ENCODE measurements around the gene HES1.
"Not testable (repeated sequence)": the region's sequence is repeated elsewhere in the genome, so short reads cannot be mapped to it uniquely, and the experiment has no call there.

Gene HES1

DNA sequence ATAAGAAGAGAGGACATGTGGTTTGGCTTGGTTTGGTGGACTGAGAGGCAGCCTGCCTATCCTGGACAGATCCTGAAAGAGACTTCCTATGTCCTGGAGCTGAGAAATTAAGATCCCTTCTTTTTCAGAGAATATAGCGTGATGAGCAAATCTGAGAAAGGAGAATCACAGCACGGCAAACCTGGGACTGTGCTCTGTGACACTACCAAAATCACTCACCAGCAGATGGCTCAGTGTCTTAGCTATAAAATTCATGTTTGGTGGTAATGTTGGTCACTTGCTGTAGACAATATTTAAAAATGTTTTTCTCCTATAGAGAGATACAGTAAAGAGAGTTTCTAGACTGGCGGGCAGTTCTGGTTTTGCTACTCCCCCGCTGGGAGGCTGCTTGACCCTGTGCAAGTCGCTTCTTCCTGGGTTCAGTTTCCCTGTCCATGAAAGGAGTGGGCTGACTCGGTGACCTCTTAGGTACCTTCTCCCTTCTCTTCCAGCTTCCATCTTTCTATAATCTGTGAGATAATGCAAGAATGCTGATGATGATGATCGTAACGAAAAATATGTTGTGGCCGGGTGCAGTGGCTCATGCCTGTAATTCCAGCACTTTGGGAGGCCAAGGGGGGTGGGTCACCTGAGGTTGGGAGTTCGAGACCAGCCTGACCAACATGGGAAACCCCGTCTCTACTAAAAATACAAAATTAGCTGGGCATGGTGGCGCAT, 7.6 kb upstream of the HES1 start:
- DNase-seq (ENCODE audit: low spot score) = no peak

DNA sequence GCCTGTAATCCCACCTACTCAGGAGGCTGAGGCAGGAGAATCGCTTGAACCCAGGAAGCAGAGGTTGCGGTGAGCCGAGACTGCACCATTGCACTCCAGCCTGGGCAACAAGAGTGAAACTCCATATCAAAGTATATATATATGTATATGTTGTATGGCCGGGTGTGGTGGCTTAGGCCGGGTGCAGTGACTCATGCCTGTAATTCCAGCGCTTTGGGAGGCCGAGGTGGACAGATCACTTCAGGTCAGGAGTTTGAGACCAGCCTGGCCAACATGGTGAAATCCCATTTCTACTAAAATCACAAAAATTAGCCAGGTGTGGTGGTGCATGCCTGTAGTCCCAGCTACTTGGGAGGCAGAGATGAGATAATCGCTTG, 7.0 kb upstream of the HES1 start:
- DNase-seq (ENCODE audit: low spot score) = not testable (repeated sequence)

DNA sequence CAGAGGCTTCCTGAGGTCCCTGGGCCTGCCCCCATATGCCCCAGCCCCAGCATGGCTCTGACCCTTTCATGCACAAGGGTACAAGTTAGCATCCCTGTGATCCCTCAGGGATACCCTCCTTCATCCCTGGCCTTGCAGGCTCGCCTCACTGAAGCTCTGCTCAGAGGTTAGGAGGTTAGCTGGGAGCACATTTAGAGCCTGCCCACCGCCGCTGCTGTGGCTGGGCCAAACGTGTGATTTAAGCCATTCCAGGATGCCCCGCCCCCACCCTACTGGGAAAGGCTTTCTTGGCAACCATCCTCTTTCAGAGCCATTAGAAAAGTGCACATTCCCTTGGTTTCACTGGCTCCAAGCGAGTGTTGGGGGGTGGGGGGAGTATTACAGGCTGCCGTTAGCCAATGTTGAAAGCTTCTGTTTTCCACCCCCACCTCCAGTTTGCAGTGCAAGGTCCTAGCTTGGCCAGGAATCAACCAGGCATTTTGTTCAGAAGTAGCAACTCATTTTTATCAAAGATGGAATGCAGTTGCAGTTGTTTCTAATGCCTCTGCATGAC, 6.3 kb upstream of the HES1 start:
- DNase-seq (ENCODE audit: low spot score) = no peak

DNA sequence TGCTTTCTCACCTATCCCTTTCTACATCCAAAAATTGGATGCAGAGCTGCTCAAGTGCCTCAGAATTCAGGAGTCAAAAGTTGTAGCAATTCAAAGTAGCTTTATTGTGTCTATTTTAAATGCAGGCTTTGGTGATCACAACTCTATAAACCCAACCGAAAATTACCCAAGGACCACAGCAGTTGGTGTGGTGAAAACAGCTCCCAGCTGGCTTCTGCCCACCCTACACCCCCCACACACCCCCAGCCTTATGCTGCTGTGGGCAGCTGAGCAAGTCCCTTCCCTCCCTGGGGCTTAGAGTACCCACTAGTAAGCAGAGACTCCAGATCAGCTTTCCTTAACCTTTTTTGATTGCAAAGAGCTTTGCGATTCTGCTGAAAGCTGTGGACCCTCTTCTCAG, 5.8 kb upstream of the HES1 start:
- DNase-seq (ENCODE audit: low spot score) = no peak

DNA sequence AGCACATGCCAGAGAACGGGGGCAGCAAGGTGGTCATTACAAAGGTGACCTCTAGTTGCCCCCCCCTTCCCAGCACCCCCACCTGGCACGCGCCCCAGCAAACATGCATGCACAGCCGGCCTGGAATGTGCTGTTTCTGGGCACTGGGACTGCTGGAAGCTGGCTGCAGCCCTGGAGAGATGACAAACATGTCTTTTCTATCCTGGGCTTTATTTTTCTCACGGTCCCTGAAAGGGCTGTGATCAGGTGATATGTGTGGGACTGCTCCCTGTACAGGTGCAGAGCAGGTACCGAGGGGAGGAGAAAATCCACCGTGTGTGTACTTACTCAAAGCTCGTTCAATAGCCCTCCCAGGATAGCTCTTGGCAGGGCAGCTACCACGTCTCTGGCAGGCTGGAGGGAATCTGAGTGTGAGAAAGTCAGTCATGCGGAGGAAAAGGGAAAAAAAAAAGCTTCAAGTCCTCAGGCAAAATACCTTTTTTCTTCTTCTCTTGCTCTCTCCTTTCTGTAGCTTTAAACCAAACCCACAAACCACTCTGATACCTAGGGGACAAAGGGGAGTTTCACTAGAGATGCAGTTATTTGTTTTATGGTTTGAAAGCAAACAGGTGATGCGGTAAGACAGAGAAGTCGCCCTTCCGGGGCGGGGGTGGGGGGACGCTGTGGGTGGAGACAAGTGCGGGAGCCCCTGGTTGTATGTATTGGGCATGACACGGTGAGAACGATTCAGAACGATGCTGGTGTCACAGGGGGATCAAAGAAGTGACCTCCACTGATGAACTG, 5.0 kb upstream of the HES1 start:
- no peak for DNase-seq (ENCODE audit: low spot score)

DNA sequence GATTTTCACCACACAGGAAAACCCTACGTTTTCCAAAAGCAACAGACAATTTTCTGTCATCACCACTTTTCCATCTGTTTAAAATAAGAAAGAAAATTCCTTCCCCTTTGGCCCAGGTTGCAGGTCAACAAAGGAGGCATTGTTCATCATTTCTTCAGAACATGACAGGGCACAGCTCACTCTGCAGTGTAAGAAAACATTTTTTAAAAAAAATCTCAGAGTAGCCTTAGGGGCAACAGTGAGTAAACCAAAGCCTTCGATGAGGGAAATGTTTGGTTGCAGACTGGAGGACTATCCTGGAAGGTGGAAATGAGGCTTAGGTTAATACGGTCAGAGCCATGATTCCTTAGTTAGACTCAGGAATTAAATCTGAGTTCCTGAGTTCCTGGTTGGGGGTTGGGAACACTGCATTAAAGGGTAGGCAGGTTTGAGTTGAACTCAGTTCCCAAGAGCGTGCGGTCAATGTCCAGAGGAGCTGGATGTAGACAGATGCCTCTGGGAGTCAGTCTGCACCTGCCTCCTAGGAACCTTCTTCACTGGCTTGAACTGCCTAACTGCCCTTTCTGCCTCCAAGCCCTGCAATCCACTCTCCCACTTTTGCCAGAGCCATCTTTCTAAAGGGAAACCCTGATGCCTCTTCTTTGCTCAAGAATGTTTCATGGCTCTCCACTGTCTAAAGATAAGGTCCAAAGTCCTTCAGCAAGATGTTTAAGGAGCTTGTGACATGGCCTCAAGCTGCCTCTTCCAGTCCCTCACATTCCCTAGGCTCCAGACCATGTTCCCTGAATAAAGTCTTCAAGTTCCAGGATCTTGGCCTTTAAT, 3.3 kb upstream of the HES1 start:
- peak; percentile 18 for DNase-seq (ENCODE audit: low spot score)

DNA sequence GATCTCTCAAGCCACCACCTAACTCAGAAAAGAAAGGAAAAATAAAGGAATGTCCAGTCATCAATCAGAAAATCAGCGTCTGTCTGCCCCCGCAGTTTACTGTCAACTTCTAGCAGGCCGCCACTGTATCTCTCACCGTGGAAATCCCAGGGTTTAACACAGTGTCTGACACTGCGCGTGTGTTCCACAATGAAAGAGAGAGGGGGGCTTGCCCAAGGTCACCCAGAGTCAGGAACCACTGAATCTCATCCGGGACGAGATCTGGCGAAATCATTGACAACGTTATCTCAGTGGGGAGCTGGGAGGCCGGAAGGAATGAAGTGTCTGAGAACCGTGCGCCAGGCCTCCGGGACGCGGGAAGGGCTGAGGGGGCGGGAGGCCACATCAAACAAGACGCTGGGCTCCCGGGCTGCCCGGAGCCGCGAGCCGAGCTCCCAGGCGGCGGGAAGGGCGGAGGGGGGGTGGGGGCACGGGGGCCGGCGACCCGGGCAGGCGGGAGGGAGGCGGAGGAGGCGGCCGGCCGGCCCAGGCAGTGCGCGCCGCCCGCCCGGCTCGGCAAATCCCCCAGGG, 2.2 kb upstream of the HES1 start:
- no peak for DNase-seq (ENCODE audit: low spot score)

DNA sequence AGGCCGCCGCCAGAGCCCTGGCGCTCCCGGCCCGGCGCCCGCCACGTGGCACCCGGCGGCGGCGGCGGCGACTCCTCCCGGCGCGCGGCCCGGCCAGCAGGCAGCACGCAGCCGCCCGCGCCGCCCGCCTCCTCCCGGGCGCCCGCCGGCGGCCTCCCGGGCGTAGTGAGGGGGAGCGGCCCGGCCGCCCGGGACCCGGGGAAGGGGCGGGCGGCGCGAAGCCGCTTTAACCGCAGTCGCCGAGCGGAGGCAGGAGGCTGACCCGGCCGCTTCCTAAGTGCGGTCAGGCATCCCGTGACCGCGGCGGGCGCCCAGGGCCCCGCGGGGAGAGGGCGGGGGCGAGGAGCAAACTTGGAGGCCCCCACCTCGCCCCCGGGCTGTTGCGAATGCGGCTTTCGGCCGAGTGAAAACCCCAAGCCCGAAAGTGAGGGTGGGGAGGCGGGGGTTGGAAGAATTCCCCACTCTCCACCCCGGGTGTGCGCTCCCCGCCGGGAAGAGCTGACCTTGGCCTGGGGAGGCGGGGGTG, 1.7 kb upstream of the HES1 start:
- DNase-seq (ENCODE audit: low spot score) = no peak

DNA sequence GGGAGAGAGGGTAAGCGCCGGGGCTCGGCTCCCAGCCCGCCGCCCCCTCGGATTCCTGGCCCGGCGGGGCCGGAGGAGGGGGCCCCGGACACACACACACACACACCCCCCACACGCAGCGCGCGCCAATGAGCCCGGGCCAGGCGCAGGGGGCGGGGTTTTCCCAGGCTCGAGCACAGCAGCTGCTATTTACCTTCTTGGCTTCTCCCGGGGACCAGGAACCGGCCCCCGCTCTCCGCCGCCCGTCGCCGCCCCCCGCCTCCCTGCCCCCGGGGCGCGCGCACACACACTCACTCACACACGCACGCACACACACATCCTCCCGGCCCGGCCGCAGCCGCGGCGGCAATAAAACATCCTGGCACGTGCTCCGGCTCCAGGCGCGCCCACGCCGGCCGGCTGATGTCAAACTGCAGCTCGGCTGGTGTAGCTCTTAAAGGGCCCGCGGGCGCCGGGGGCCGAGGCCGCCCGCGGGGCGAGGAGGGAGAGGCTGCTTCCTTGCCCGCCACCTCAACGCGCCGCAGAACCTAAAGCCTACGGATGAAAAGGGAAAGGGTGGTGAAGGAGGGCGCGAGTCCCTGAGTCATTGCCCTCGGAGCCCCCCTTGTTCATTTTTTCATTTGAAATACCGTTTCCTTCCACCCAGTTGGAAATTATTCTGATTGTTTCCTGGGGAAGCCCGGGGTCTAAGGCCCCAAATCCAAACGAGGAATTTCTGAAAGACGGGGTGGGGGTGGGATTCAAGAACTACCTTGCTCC, 1.0 kb upstream of the HES1 start:
- DNase-seq (ENCODE audit: low spot score) = peak; percentile 58

DNA sequence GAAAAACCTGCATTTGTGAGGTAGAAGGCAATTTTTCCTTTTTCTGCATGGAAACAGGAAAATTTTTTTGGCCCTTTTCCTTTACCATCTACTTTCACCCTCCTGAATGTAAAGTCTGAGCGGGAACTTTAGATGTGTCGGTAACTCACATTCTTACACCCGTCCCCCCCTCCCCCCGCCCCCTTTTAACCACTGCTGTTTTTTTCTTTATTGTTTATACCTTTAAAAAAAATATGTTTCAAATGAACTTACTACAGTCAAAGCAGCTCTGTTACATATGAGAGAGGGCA, 487 bp upstream of the HES1 start:
- no peak for DNase-seq (ENCODE audit: low spot score)

DNA sequence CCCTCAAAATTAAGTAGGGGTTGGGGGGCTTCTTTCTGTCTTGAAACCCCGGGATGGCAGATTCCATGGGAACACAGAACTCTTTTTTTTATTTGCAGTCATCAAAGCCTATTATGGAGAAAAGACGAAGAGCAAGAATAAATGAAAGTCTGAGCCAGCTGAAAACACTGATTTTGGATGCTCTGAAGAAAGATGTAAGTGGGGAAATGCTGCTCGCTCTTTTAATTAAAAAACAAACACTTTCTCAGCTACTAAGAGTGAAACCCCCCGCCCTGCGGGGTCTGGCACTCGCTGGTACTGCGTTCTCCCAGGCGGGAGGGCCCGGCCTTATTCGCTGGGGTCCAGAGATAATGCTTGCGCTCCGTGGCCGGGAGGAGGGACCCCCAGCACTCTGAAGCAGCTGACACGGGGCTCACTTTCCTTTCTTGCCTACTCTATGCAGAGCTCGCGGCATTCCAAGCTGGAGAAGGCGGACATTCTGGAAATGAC, 615 bp downstream of the HES1 start:
- DNase-seq (ENCODE audit: low spot score) = no peak

DNA sequence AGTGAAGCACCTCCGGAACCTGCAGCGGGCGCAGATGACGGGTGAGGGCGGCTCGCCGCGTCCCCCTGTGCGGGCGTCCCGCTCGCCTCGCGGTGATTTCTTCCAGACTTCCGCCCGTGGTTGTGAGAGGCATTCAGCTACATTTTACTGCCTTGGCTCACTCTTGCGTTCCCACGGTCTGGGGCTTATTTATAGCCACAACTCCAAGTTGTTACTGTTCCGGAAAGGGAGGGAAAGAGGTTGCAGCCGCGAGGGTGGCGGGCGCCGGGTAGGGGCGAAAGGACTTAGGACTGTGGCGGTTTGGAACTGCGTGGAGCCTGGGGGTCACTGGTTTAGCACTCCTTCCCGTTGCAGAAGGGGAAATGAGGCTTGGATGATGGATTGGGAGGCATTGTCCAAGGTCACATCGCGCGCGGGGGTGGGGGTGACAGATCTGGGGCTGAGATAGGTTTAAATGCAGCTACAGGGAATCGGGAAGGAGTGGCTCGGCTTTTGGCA, 1.1 kb downstream of the HES1 start:
- peak; percentile 22 for DNase-seq (ENCODE audit: low spot score)

DNA sequence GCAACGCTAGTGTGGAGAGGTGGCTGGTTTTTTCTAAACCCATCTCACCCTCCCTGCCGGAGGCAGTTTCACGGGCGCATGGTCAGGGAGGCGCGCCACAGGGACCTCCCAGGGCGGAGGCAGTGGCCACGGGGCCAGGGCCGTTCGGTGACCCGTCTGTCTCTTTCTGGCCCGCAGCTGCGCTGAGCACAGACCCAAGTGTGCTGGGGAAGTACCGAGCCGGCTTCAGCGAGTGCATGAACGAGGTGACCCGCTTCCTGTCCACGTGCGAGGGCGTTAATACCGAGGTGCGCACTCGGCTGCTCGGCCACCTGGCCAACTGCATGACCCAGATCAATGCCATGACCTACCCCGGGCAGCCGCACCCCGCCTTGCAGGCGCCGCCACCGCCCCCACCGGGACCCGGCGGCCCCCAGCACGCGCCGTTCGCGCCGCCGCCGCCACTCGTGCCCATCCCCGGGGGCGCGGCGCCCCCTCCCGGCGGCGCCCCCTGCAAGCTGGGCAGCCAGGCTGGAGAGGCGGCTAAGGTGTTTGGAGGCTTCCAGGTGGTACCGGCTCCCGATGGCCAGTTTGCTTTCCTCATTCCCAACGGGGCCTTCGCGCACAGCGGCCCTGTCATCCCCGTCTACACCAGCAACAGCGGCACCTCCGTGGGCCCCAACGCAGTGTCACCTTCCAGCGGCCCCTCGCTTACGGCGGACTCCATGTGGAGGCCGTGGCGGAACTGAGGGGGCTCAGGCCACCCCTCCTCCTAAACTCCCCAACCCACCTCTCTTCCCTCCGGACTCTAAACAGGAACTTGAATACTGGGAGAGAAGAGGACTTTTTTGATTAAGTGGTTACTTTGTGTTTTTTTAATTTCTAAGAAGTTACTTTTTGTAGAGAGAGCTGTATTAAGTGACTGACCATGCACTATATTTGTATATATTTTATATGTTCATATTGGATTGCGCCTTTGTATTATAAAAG, 1.8 kb downstream of the HES1 start:
- peak; percentile 21 for DNase-seq (ENCODE audit: low spot score)

DNA sequence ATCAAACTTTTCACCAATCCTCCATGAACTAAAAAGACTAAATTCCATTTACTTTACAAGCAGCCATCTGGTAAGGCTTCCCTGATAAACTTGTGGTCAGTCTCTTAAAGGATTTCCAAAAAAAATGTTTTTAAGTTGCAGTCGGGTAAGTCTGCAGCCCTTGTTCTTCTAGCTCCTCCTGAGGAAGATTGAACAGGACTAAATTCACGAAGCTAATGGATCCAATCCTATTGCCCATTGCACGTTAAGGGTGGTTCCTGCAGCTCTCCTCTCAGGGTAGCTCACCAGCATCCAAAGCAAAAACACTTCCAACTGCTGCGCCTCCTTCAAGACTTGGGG, 2.8 kb downstream of the HES1 start:
- no peak for DNase-seq (ENCODE audit: low spot score)

DNA sequence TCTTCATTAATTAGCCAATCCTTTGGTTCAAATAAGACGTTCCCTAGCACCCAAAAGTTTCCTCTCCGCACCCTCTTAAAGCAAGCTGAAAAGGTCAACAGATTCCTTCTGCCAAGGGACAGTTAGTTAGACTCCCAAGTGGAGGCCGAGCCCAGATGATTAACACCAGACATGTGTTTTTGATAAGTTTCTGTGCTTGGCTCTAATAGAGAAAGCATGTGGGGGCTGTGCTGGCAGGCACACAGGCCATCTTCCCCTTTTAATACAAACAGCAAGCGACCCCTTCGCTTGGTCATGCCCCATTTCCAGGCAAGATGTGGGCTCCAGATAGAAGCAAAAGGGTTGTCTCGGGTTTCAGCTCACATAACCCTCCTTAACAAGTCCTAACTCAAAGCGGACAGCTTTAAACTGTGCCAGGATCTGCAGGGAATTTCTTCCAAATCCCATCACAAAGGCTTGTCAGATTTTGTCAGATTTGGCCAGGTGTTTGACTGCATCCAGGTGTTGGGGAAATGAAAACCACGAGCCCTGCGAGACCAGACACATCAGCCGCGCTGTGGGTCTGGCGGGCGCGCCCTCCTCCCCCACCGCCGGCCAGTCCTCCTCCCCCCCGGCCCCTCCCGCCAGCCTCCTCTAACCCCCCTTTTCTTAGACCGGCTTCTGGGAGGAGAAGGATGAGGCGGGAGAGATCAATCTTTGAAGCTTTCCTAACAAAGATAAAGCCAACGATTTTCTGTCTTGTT, 3.3 kb downstream of the HES1 start:
- DNase-seq (ENCODE audit: low spot score) = no peak

DNA sequence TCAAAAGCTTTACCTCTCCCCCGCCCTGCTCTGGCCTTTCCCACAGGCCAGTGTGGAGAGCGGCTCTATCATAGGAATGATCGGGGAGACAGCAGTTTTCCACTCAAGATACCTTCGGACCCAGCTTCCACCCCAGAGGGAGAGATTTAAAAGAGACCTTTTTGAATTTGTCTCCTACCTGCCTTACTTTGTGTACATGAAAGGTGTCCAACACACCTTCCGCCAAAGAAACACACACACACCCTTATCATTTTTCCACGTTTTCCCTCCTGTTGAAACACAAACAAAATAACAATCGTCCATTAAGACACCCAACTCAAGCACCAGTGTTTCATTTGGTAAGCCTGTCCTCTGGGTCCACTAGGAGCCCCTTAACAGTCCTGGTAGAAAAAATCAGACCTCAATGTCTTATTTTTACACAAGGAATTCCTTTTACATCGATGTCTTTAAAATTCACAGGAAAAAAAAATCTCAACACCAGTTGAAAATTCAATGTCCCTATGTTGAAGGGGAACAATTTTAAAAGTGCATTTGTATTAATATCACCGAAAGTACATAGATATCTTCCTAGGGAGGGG, 4.0 kb downstream of the HES1 start:
- DNase-seq (ENCODE audit: low spot score) = no peak

DNA sequence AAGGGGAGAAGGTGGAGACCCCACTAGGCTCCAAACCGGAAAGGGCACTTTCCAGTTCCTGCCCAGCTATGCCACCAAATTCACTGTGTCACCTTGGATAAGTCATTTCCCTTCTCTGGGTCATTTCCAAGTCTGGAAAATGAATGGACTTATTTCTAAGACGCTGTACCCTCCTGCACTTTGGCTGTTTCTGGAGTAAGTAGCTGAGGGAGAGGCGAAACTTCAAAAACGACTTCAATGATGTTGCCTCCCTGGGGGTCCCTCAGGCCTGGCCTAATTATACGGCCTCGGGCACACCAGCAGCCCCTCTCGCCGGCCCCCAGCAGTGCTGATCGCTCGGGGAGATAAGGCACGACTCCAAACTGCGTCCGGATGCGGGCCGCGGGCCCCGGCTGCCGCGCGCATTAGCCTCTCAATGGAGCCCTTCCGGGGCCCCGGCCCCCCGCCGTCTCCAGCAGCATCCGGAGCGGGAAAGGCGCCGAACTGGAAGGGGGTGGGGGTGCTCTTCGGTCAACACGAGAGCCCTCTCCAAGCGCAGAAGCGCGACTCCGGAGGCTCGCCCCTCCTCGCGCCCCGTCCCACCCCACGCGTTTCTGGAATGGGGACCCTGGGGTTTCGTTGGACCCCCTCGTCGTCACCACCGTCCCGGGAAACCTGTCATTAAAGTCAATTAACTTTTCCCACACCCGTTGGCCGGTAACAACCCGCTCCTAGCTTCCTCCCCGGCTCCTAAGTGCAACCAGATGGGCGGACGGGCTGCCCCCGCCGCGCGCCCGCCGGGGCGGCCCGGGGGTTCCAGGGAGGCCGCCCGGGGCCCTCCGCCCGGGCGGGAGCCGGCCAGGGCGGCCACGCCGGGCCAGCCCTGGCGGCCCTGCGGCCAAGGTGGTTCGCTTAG, 4.8 kb downstream of the HES1 start:
- DNase-seq (ENCODE audit: low spot score) = no peak

All from cerebellar cortex (tissue), 1 donor.